SK-N-SH (cell line): ENCODE data around the gene RIOX2. TPM values are rescaled to one million over a fixed set of nuclear protein-coding genes. Genes with fewer than 3 reads are reported as not detected.

Source experiments
- CTCF ChIA-PET: fragments of 300-600, 350-600 bp; formaldehyde crosslinking; extraction: SDS; loops from one replicate; lab custom pipeline; 2021; lab: Yijun Ruan, JAX
- POLR2A ChIA-PET: fragments of 350-600 bp; sonication (Branson Sonifier 250); formaldehyde crosslinking; extraction: SDS; loops from one replicate; lab custom pipeline; 2020; ENCODE audit warnings: antibody characterized with exemption, inconsistent platforms; lab: Yijun Ruan, JAX
- DNase-seq: peaks from one replicate; pipeline ENCODE4 v3.0.0; 2012
- H2AFZ ChIP-seq: fragments of 200-600 bp; sonication (generic); 2 replicates; pipeline ENCODE4 v1.8.1; 2016; ENCODE audit warnings: antibody characterized with exemption, mild to moderate bottlenecking, low read depth
- H3F3A ChIP-seq: fragments of 200-600 bp; sonication (generic); replicated peaks from 2 replicates; pipeline ENCODE3; 2016; ENCODE audit warnings: antibody characterized with exemption, mild to moderate bottlenecking; ENCODE audit not compliant: insufficient read depth
- H3K27ac ChIP-seq, 2 experiments: fragments of 200-500 bp in 1 of 2; fragments of 200-600 bp in 1 of 2; sonication (Bioruptor generic) in 1 of 2; sonication (generic), shearing (Covaris generic) in 1 of 2; 2 replicates each; pipeline versions ENCODE4 v1.5.1 to v1.6.1; 2014 to 2016; ENCODE audit warnings: low read depth in 2 of 2, inconsistent platforms in 1 of 2, low read length in 1 of 2, mild to moderate bottlenecking in 1 of 2, mixed read lengths in 1 of 2
- H3K27me3 ChIP-seq: fragments of 200-600 bp; sonication (generic), shearing (Covaris generic); 2 replicates; pipeline ENCODE4 v1.6.1; 2016; ENCODE audit warnings: mixed run types; ENCODE audit not compliant: insufficient read depth
- H3K36me3 ChIP-seq, 2 experiments: fragments of 200-500 bp in 1 of 2; fragments of 200-600 bp in 1 of 2; sonication (Bioruptor generic) in 1 of 2; sonication (generic) in 1 of 2; replicated peaks in 1 of 2; 2 replicates each; pipeline versions ENCODE3 to v1.5.1; 2014 to 2016; ENCODE audit warnings: low read length in 1 of 2, mild to moderate bottlenecking in 1 of 2; ENCODE audit not compliant: insufficient read depth in 2 of 2, control insufficient read depth in 1 of 2
- H3K4me1 ChIP-seq, 2 experiments: fragments of 200-500 bp in 1 of 2; fragments of 200-600 bp in 1 of 2; sonication (Bioruptor generic) in 1 of 2; sonication (generic), shearing (Covaris generic) in 1 of 2; 2 replicates each; pipeline versions ENCODE4 v1.5.1 to v1.6.1; 2014 to 2016; ENCODE audit warnings: low read depth in 1 of 2, low read length in 1 of 2, mixed run types in 1 of 2; ENCODE audit not compliant: insufficient read depth in 2 of 2, control insufficient read depth in 1 of 2
- H3K4me2 ChIP-seq: fragments of 200-600 bp; sonication (generic), shearing (Covaris generic); 2 replicates; pipeline ENCODE4 v1.6.1; 2017; ENCODE audit warnings: mixed run types
- H3K4me3 ChIP-seq, 2 experiments: fragments of 200-500 bp in 1 of 2; fragments of 200-600 bp in 1 of 2; sonication (Bioruptor generic) in 1 of 2; sonication (generic), shearing (Covaris generic) in 1 of 2; 2 replicates each; pipeline versions ENCODE4 v1.5.1 to v1.8.1; 2014 to 2016; ENCODE audit warnings: low read depth in 2 of 2, inconsistent platforms in 1 of 2, low read length in 1 of 2, mild to moderate bottlenecking in 1 of 2, mixed read lengths in 1 of 2, moderate library complexity in 1 of 2
- H3K79me2 ChIP-seq: fragments of 200-600 bp; sonication (generic); 2 replicates; pipeline ENCODE4 v1.8.1; 2017; ENCODE audit warnings: mild to moderate bottlenecking; ENCODE audit not compliant: insufficient read depth
- H3K9ac ChIP-seq: fragments of 200-600 bp; sonication (generic); 2 replicates; pipeline ENCODE4 v1.6.1; 2017; ENCODE audit warnings: mixed run types
- H3K9me2 ChIP-seq: fragments of 200-600 bp; sonication (generic); 2 replicates; pipeline ENCODE4 v1.6.1; 2017; ENCODE audit warnings: mixed run types
- H3K9me3 ChIP-seq: fragments of 200-600 bp; sonication (generic); 2 replicates; pipeline ENCODE4 v1.6.1; 2017; ENCODE audit warnings: mixed run types, mild to moderate bottlenecking, moderate library complexity
- H4K20me1 ChIP-seq: fragments of 200-600 bp; sonication (generic); 2 replicates; pipeline ENCODE4 v1.6.1; 2017; ENCODE audit warnings: mild to moderate bottlenecking, mixed run types; ENCODE audit not compliant: insufficient read depth
- ELF1 ChIP-seq: IDR thresholded peaks from 2 replicates; pipeline ENCODE4 v1.4.0; 2012
- EP300 ChIP-seq, 2 experiments: IDR thresholded peaks; 2 replicates each; pipeline versions ENCODE4 v1.4.0 to v1.6.1; 2012; ENCODE audit warnings: borderline replicate concordance in 1 of 2, low read depth in 1 of 2, low read length in 1 of 2
- GATA2 ChIP-seq: sonication (generic); formaldehyde crosslinking; IDR thresholded peaks from 2 replicates; pipeline ENCODE4 v1.5.0; 2020; ENCODE audit warnings: mild to moderate bottlenecking, missing genetic modification reagents
- IRF3 ChIP-seq: fragments of 150-350 bp; IDR thresholded peaks from 2 replicates; pipeline ENCODE4 v1.6.1; 2016; ENCODE audit warnings: mild to moderate bottlenecking, low read depth, low read length
- NRF1 ChIP-seq: IDR thresholded peaks from 2 replicates; pipeline ENCODE4 v1.6.1; 2012; ENCODE audit warnings: low read depth, mild to moderate bottlenecking, low read length
- RAD21 ChIP-seq: IDR thresholded peaks from 2 replicates; pipeline ENCODE4 v1.6.1; 2012; ENCODE audit warnings: mild to moderate bottlenecking, low read length
- RXRA ChIP-seq: IDR thresholded peaks from 2 replicates; pipeline ENCODE4 v1.4.0; 2012; ENCODE audit warnings: low read depth, mild to moderate bottlenecking, borderline replicate concordance
- WGBS: methylation state at CpG from one replicate; pipeline ENCODE4 v1.1.6; 2017; ENCODE audit warnings: low lambda C conversion rate; 5-methylcytosine and 5-hydroxymethylcytosine counted together
- polyA plus RNA-seq, 3 experiments: library from polyadenylated mRNA; depleted of rRNA; stranded (reverse); fragments of >200 nt; gene quantifications; 2 replicates each; pipeline ENCODE4 v1.2.3, GENCODE V29; 2012
- TF ChIP-seq, protein P1 (sequence below): IDR thresholded peaks from 2 replicates; pipeline ENCODE4 v1.4.0; 2012; ENCODE audit warnings: low read depth, borderline replicate concordance
- TF ChIP-seq, protein P2 (sequence below): fragments of 200-600 bp; sonication (generic); IDR thresholded peaks from 2 replicates; pipeline ENCODE4 v1.6.1; 2017; ENCODE audit warnings: antibody characterized with exemption, mild to moderate bottlenecking, moderate library complexity
- TF ChIP-seq, protein P3 (sequence below): IDR thresholded peaks from 2 replicates; pipeline ENCODE4 v1.6.1; 2012; ENCODE audit warnings: mild to moderate bottlenecking, low read depth, low read length, moderate library complexity

The RIOX2 gene
- polyA plus RNA-seq, 1 of the 3 experiments (the other 2 are of a cell fraction): 12.9 TPM

DNA sequence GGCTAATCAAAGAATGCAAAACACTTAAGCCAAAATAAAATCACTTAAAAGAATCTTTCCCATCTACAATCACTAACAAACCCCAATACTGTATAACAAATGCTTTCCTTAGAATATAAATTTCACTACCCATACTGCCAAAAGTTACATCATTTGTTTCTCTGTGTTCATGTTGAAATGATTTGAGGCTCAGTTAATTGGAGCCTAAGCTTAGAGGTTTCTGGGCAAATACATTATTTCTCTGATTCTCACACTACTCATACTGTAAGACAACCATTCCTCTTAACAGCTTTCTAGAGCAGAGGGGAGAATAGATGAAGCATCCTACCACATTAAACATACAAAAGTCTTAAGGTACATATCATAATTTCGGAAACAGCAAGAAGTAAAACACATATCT, 2.1 kb downstream of the RIOX2 start:
- DNase-seq: no peak
- peaks cover 7 to 12% of the 10 kb centered on the region in 2 experiments; a peak in 3 of 4 replicates for H3K4me1 ChIP-seq
- no peaks in the 10 kb centered on the region for H3F3A ChIP-seq
- H3K9me3 ChIP-seq: no peaks in the 10 kb centered on the region
- POLR2A ChIA-PET: no interaction called here
- H2AFZ ChIP-seq: no peak overlapping the region
- no peaks in the 10 kb centered on the region for H4K20me1 ChIP-seq
- H3K9ac ChIP-seq: no peak overlapping the region
- H3K27me3 ChIP-seq: no peaks in the 10 kb centered on the region
- H3K36me3 ChIP-seq: peaks cover 16 to 17% of the 10 kb centered on the region in 2 experiments
- no peak overlapping the region for H3K4me2 ChIP-seq
- H3K9me2 ChIP-seq: no peaks in the 10 kb centered on the region
- 93% methylated on average over 1 of the region's 1 CpG for WGBS
- no peak for TF ChIP-seq RXRA
- TF ChIP-seq, protein P1, sequence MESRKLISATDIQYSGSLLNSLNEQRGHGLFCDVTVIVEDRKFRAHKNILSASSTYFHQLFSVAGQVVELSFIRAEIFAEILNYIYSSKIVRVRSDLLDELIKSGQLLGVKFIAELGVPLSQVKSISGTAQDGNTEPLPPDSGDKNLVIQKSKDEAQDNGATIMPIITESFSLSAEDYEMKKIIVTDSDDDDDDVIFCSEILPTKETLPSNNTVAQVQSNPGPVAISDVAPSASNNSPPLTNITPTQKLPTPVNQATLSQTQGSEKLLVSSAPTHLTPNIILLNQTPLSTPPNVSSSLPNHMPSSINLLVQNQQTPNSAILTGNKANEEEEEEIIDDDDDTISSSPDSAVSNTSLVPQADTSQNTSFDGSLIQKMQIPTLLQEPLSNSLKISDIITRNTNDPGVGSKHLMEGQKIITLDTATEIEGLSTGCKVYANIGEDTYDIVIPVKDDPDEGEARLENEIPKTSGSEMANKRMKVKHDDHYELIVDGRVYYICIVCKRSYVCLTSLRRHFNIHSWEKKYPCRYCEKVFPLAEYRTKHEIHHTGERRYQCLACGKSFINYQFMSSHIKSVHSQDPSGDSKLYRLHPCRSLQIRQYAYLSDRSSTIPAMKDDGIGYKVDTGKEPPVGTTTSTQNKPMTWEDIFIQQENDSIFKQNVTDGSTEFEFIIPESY: no peak
- TF ChIP-seq, protein P2, sequence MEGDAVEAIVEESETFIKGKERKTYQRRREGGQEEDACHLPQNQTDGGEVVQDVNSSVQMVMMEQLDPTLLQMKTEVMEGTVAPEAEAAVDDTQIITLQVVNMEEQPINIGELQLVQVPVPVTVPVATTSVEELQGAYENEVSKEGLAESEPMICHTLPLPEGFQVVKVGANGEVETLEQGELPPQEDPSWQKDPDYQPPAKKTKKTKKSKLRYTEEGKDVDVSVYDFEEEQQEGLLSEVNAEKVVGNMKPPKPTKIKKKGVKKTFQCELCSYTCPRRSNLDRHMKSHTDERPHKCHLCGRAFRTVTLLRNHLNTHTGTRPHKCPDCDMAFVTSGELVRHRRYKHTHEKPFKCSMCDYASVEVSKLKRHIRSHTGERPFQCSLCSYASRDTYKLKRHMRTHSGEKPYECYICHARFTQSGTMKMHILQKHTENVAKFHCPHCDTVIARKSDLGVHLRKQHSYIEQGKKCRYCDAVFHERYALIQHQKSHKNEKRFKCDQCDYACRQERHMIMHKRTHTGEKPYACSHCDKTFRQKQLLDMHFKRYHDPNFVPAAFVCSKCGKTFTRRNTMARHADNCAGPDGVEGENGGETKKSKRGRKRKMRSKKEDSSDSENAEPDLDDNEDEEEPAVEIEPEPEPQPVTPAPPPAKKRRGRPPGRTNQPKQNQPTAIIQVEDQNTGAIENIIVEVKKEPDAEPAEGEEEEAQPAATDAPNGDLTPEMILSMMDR: no peak
- TF ChIP-seq ELF1: no peak
- TF ChIP-seq GATA2 (CRISPR knock-in tag): no peak
- TF ChIP-seq IRF3: no peak
- no peak for TF ChIP-seq RAD21
- TF ChIP-seq EP300 (IDR thresholded peaks at IDR 0.05; ENCODE audit: borderline replicate concordance in 1 of 2, low read depth in 1 of 2, low read length in 1 of 2): no peak
- TF ChIP-seq, protein P3, sequence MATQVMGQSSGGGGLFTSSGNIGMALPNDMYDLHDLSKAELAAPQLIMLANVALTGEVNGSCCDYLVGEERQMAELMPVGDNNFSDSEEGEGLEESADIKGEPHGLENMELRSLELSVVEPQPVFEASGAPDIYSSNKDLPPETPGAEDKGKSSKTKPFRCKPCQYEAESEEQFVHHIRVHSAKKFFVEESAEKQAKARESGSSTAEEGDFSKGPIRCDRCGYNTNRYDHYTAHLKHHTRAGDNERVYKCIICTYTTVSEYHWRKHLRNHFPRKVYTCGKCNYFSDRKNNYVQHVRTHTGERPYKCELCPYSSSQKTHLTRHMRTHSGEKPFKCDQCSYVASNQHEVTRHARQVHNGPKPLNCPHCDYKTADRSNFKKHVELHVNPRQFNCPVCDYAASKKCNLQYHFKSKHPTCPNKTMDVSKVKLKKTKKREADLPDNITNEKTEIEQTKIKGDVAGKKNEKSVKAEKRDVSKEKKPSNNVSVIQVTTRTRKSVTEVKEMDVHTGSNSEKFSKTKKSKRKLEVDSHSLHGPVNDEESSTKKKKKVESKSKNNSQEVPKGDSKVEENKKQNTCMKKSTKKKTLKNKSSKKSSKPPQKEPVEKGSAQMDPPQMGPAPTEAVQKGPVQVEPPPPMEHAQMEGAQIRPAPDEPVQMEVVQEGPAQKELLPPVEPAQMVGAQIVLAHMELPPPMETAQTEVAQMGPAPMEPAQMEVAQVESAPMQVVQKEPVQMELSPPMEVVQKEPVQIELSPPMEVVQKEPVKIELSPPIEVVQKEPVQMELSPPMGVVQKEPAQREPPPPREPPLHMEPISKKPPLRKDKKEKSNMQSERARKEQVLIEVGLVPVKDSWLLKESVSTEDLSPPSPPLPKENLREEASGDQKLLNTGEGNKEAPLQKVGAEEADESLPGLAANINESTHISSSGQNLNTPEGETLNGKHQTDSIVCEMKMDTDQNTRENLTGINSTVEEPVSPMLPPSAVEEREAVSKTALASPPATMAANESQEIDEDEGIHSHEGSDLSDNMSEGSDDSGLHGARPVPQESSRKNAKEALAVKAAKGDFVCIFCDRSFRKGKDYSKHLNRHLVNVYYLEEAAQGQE: no peak
- no peak for TF ChIP-seq NRF1
- TF ChIP-seq, all 33 proteins: peak for 0
- peaks cover 11% of the 10 kb centered on the region; the same call in 1 of the 2 replicates for H3K79me2 ChIP-seq
- no peak overlapping the region for H3K4me3 ChIP-seq
- CTCF ChIA-PET: no interaction called here
- no peak overlapping the region for H3K27ac ChIP-seq
